Esophagus squamous epithelium (tissue), 4 donors: Measurements from ENCODE around the gene GTF3C1.

Source experiments
- CTCF ChIP-seq, 6 experiments: fragments of 450-650 bp in 4 of 6; fragments of 200-600 bp in 2 of 6; sonication (generic) in 2 of 6; IDR thresholded peaks; one replicate each; pipeline ENCODE4 v1.5.1; 2016 to 2019; ENCODE audit warnings: antibody characterized with exemption in 6 of 6, mild to moderate bottlenecking in 4 of 6, moderate library complexity in 4 of 6
- POLR2A ChIP-seq, 4 donors: fragments of 450-650 bp; IDR thresholded peaks; one replicate each; pipeline ENCODE4 v1.6.1; 2017; ENCODE audit warnings: antibody characterized with exemption in 4 of 4, mild to moderate bottlenecking in 4 of 4, moderate library complexity in 3 of 4

- TF ChIP-seq CTCF (IDR thresholded peaks at IDR 0.05) (no peak), POLR2A (IDR thresholded peaks at IDR 0.05) (no peak)
Measured at GRCh38 chr16:27547134-27547533, 2.6 kb downstream of the GTF3C1 start.
